Measurements from ENCODE around the gene CD2AP. TPM values are rescaled to one million over a fixed set of nuclear protein-coding genes. Genes with fewer than 3 reads are reported as not detected.

The CD2AP gene
- total RNA-seq, 1 donor from 2014 or later = 34.5 TPM

DNA sequence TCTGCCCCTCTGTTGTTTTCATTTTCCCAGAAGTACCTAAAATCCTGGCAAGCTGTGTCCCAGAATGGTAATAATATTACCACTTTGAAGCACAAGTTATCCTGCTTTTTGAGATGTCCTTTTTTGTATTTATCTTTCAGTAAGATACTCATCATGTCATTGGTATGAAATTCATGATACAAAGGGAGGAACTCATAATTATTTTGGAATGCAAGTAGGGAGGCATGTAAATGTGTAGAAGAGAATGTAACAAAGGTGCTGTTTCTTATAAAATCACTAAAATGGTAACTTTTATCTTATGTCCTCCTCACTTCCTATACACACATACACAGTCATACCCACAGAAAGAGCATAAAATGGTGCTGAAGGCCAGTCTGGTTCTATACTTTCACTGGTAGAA, 109.9 kb downstream of the CD2AP start:
- DNase-seq (no peak), ATAC-seq (no peak)
- intact Hi-C loops (cut with DNase I) = no loop called here
- TF ChIP-seq, protein P1, sequence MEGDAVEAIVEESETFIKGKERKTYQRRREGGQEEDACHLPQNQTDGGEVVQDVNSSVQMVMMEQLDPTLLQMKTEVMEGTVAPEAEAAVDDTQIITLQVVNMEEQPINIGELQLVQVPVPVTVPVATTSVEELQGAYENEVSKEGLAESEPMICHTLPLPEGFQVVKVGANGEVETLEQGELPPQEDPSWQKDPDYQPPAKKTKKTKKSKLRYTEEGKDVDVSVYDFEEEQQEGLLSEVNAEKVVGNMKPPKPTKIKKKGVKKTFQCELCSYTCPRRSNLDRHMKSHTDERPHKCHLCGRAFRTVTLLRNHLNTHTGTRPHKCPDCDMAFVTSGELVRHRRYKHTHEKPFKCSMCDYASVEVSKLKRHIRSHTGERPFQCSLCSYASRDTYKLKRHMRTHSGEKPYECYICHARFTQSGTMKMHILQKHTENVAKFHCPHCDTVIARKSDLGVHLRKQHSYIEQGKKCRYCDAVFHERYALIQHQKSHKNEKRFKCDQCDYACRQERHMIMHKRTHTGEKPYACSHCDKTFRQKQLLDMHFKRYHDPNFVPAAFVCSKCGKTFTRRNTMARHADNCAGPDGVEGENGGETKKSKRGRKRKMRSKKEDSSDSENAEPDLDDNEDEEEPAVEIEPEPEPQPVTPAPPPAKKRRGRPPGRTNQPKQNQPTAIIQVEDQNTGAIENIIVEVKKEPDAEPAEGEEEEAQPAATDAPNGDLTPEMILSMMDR (IDR thresholded peaks at IDR 0.05) = no peak
- Histone ChIP-seq H3K27ac (no peak overlapping the region), H3K27me3 (no peaks in the 10 kb centered on the region), H3K36me3 (peaks cover 22% of the 10 kb centered on the region), H3K9me3 (no peaks in the 10 kb centered on the region), H3K4me1 (peaks cover 4% of the 10 kb centered on the region), H3K4me3 (no peak overlapping the region)

DNA sequence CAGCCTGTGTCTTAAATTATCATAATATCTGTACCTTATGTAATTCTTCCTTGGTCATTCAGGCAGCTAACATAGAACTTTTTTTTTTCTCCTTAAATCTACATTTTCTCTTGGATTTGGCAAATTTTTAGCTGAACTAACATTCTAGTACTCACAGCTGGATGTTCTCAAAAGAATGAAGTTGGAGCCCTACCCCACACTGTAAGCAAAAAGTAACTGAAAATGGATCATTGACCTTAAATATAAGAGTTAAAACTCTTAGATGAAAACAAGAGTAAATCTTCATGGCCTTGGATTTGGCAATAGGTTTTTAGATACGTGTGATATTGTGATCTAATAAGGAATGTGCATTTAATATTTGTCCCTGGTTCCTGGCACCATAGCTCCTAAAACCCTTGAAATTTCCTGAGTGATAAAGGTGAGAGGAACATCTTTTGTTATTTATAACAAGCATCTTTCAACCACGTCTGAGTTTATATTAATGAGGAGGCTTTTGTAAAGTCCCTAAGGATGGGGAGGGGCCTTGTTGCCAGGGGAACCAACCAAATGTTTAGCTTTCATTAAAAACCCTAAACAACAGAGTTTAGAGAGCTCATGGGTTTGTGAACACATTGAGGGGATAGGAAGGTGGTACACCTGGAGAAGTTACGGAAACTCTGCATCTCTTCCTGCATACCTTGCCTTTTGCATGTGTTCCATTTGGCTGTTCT, 114.7 kb downstream of the CD2AP start:
- DNase-seq = no peak
- ATAC-seq = no peak
- Histone ChIP-seq H3K4me3 (no peak overlapping the region), H3K27me3 (no peaks in the 10 kb centered on the region), H3K27ac (no peak overlapping the region), H3K9me3 (no peaks in the 10 kb centered on the region), H3K36me3 (peaks cover 25% of the 10 kb centered on the region), H3K4me1 (peaks cover 4% of the 10 kb centered on the region)
- TF ChIP-seq, protein P1 (IDR thresholded peaks at IDR 0.05) = no peak
- intact Hi-C loops (cut with DNase I) = no loop called here

DNA sequence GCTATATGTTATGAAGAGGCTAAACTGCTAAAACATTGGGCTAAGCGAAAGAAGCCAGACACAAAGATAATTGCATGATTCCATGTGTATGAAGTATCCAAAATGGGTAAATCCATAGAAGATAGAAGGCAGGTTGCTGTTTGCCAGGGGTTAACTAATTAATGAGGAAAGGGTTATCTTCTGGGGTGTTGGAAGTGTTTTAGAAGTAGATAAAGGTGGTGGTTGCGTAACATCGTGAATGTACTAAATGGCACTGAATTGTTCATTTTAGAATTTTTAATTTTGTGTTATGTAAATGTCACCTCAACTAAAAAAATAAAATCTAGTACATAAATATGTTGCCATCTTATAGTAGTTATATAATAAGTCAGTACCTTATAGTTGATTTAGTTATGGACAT, 116.4 kb downstream of the CD2AP start:
- DNase-seq (no peak), ATAC-seq (no peak)
- no peak overlapping the region for H3K4me3 ChIP-seq
- H3K4me1 ChIP-seq = peaks cover 4% of the 10 kb centered on the region
- H3K36me3 ChIP-seq = peaks cover 26% of the 10 kb centered on the region
- no peaks in the 10 kb centered on the region for H3K27me3 ChIP-seq
- no peak overlapping the region for H3K27ac ChIP-seq
- H3K9me3 ChIP-seq = no peaks in the 10 kb centered on the region
- TF ChIP-seq, protein P1 (IDR thresholded peaks at IDR 0.05) = no peak
- intact Hi-C loops (cut with DNase I) = no loop called here

- ATAC-seq (peak; percentile 40), DNase-seq (no peak)
- intact Hi-C loops (cut with DNase I) = no loop called here
- Histone ChIP-seq H3K4me1 (peaks cover 4% of the 10 kb centered on the region), H3K27me3 (no peaks in the 10 kb centered on the region), H3K36me3 (peaks cover 26% of the 10 kb centered on the region), H3K4me3 (no peak overlapping the region), H3K9me3 (no peaks in the 10 kb centered on the region), H3K27ac (no peak overlapping the region)
- TF ChIP-seq, protein P1 (IDR thresholded peaks at IDR 0.05) = no peak
Measured at GRCh38 chr6:47595785-47596184, 118.2 kb downstream of the CD2AP start.

GRCh38 chr6:47598367-47598766, 120.8 kb downstream of the CD2AP start:
- no peaks in the 10 kb centered on the region for H3K4me1 ChIP-seq
- intact Hi-C loops (cut with DNase I) = no loop called here
- no peak for ATAC-seq
- no peak overlapping the region for H3K4me3 ChIP-seq
- H3K27me3 ChIP-seq = no peaks in the 10 kb centered on the region
- H3K36me3 ChIP-seq = peaks cover 17% of the 10 kb centered on the region
- no peaks in the 10 kb centered on the region for H3K9me3 ChIP-seq
- DNase-seq = no peak
- TF ChIP-seq, protein P1 (IDR thresholded peaks at IDR 0.05) = no peak
- no peak overlapping the region for H3K27ac ChIP-seq

DNA sequence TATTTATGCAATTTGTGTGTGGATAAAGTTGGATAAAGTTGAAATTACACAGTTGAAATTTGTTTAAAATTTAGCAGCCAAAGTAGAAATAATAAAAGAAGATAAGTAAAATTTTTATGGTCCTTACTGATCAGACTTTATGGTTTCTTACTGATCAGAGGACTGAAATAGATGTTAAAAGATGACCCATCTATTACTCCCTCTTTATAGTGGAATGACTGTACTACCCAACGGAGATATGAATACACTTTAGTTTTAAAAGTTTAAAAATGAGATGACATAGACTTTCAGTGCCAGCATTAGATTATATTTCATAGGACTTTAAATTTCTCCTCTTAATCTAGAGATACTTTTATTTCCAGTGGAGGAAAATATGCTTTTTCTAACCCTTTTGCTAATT, 121.9 kb downstream of the CD2AP start:
- intact Hi-C loops (cut with DNase I) = no loop called here
- TF ChIP-seq, protein P1 (IDR thresholded peaks at IDR 0.05) = no peak
- H3K27ac ChIP-seq = no peak overlapping the region
- ATAC-seq (no peak), DNase-seq (no peak)
- H3K4me1 ChIP-seq = no peaks in the 10 kb centered on the region
- H3K4me3 ChIP-seq = no peak overlapping the region
- no peaks in the 10 kb centered on the region for H3K9me3 ChIP-seq
- H3K36me3 ChIP-seq = peaks cover 17% of the 10 kb centered on the region
- H3K27me3 ChIP-seq = no peaks in the 10 kb centered on the region

All from upper lobe of right lung (tissue), 1 donor.